ENCODE data around the gene ANKS3.

Gene ANKS3

GRCh38 chr16:4649744-4650442 is 84.2 kb downstream of the ANKS3 start:
- DNase-seq (ENCODE audit: low read depth), result no peak

GRCh38 chr16:4648917-4649316 is 85.2 kb downstream of the ANKS3 start:
- no peak for DNase-seq (ENCODE audit: low read depth)

- DNase-seq (ENCODE audit: low read depth), result no peak
Observed at GRCh38 chr16:4647644-4647980, 86.5 kb downstream of the ANKS3 start.

- DNase-seq (ENCODE audit: low read depth), result no peak
Observed at GRCh38 chr16:4646773-4647643, 87.1 kb downstream of the ANKS3 start.

All from stromal cell of bone marrow (primary cell).